Activated CD8-positive, alpha-beta memory T cell treated with anti-CD3 and anti-CD28 coated beads, Interleukin-2, amount 10 ng/mL, durations not matched to agents 7 days and 5 days (primary cell): ENCODE results near the gene USH1C. TPM values are rescaled to one million over a fixed set of nuclear protein-coding genes. Genes with fewer than 3 reads are reported as not detected.

ENCODE experiments used
- ATAC-seq: fragments of 150-1000 bp; cut with Tn5 transposase; one replicate; pipeline ENCODE4 v1.10.0; 2021; ENCODE audit warnings: moderate library complexity
- CTCF ChIA-PET: fragments of 350-600 bp; sonication (Branson Sonifier 250); formaldehyde crosslinking; loops from one replicate; lab custom pipeline; 2021; ENCODE audit warnings: antibody characterized with exemption; lab: Charles Lee
- DNase-seq: peaks from one replicate; pipeline ENCODE4 v3.0.0-alpha.2; 2020
- H3K27ac Mint-ChIP-seq: one replicate; pipeline ENCODE4 v1.8.0; 2021; ENCODE audit warnings: mild to moderate bottlenecking, mixed read lengths
- H3K27me3 Mint-ChIP-seq: one replicate; pipeline ENCODE4 v1.8.0; 2021; ENCODE audit warnings: mixed read lengths
- H3K36me3 Mint-ChIP-seq: one replicate; pipeline ENCODE4 v1.8.0; 2021; ENCODE audit warnings: mild to moderate bottlenecking, mixed read lengths
- H3K4me1 Mint-ChIP-seq: one replicate; pipeline ENCODE4 v1.8.0; 2021; ENCODE audit warnings: mixed read lengths
- H3K4me3 Mint-ChIP-seq: one replicate; pipeline ENCODE4 v1.8.0; 2021; ENCODE audit warnings: mild to moderate bottlenecking, moderate library complexity, mixed read lengths
- H3K9me3 Mint-ChIP-seq: one replicate; pipeline ENCODE4 v1.8.0; 2022; ENCODE audit warnings: low read depth, mixed read lengths
- total RNA-seq, 2 experiments: library from RNA; stranded (reverse); gene quantifications; one replicate each; pipeline ENCODE4 v1.2.3, GENCODE V29; 2021

The USH1C gene
- total RNA-seq, 2 experiments from 2014 or later = not detected

- no peaks in the 10 kb centered on the region for H3K9me3 Mint-ChIP-seq
- H3K4me1 Mint-ChIP-seq = no peaks in the 10 kb centered on the region
- ATAC-seq (no peak), DNase-seq (no peak)
- no peak overlapping the region for H3K4me3 Mint-ChIP-seq
- H3K36me3 Mint-ChIP-seq = no peaks in the 10 kb centered on the region
- H3K27me3 Mint-ChIP-seq = peaks cover under 1% of the 10 kb centered on the region
- CTCF ChIA-PET = interaction anchor here (2.3 kb wide), 1 partner anchor 140 kb away, joined by 9 read pairs; no protein-coding TSS in a partner anchor
- no peak overlapping the region for H3K27ac Mint-ChIP-seq
These were observed 20.0 kb downstream of the USH1C start for GRCh38 chr11:17524221-17524620.

- CTCF ChIA-PET = interaction anchor here (2.3 kb wide), 1 partner anchor 139 kb away, joined by 9 read pairs; no protein-coding TSS in a partner anchor
- ATAC-seq (no peak), DNase-seq (no peak)
- H3K4me3 Mint-ChIP-seq = no peak overlapping the region
- no peaks in the 10 kb centered on the region for H3K4me1 Mint-ChIP-seq
- no peaks in the 10 kb centered on the region for H3K9me3 Mint-ChIP-seq
- no peaks in the 10 kb centered on the region for H3K36me3 Mint-ChIP-seq
- H3K27me3 Mint-ChIP-seq = no peaks in the 10 kb centered on the region
- H3K27ac Mint-ChIP-seq = no peak overlapping the region
These were observed 21.6 kb downstream of the USH1C start for GRCh38 chr11:17522655-17523054.

- H3K4me1 Mint-ChIP-seq = no peaks in the 10 kb centered on the region
- no peak overlapping the region for H3K27ac Mint-ChIP-seq
- CTCF ChIA-PET = no interaction called here
- H3K4me3 Mint-ChIP-seq = no peak overlapping the region
- DNase-seq (no peak), ATAC-seq (no peak)
- H3K27me3 Mint-ChIP-seq = no peaks in the 10 kb centered on the region
- H3K36me3 Mint-ChIP-seq = no peaks in the 10 kb centered on the region
- H3K9me3 Mint-ChIP-seq = no peaks in the 10 kb centered on the region
These were observed 22.9 kb downstream of the USH1C start for GRCh38 chr11:17521106-17521900.

GRCh38 chr11:17519061-17519885, 24.9 kb downstream of the USH1C start:
- Mint-ChIP-seq H3K36me3 (no peaks in the 10 kb centered on the region), H3K4me3 (no peak overlapping the region), H3K27me3 (no peaks in the 10 kb centered on the region), H3K9me3 (no peaks in the 10 kb centered on the region), H3K4me1 (no peaks in the 10 kb centered on the region), H3K27ac (no peak overlapping the region)
- DNase-seq (no peak), ATAC-seq (no peak)
- CTCF ChIA-PET = interaction anchor here (1.7 to 2.6 kb wide), 3 partner anchors 9 to 136 kb away, joined by 5 to 10 read pairs (median 9); no protein-coding TSS in a partner anchor

- no peaks in the 10 kb centered on the region for H3K9me3 Mint-ChIP-seq
- peaks cover 4% of the 10 kb centered on the region for H3K27me3 Mint-ChIP-seq
- H3K4me1 Mint-ChIP-seq = no peaks in the 10 kb centered on the region
- H3K4me3 Mint-ChIP-seq = no peak overlapping the region
- no peaks in the 10 kb centered on the region for H3K36me3 Mint-ChIP-seq
- DNase-seq (no peak), ATAC-seq (no peak)
- no peak overlapping the region for H3K27ac Mint-ChIP-seq
- CTCF ChIA-PET = interaction anchor here (1.2 to 2.6 kb wide), 2 partner anchors 10 to 135 kb away, joined by 5 to 9 read pairs; no protein-coding TSS in a partner anchor
These were observed 25.9 kb downstream of the USH1C start for GRCh38 chr11:17518366-17518765.

- Mint-ChIP-seq H3K9me3 (no peaks in the 10 kb centered on the region), H3K27ac (no peak overlapping the region), H3K4me3 (no peak overlapping the region), H3K27me3 (peaks cover 5% of the 10 kb centered on the region), H3K4me1 (no peaks in the 10 kb centered on the region), H3K36me3 (no peaks in the 10 kb centered on the region)
- ATAC-seq (no peak), DNase-seq (no peak)
- CTCF ChIA-PET = interaction anchor here (1.2 kb wide), 1 partner anchor 11 kb away, joined by 5 read pairs; no protein-coding TSS in a partner anchor
These were observed 27.0 kb downstream of the USH1C start for GRCh38 chr11:17517186-17517585.

- no peak for DNase-seq
- no peak overlapping the region for H3K27ac Mint-ChIP-seq
These were observed 27.6 kb downstream of the USH1C start for GRCh38 chr11:17516551-17517150.

GRCh38 chr11:17515443-17516176, 28.6 kb downstream of the USH1C start:
- H3K4me1 Mint-ChIP-seq = no peaks in the 10 kb centered on the region
- DNase-seq (no peak), ATAC-seq (no peak)
- H3K9me3 Mint-ChIP-seq = no peaks in the 10 kb centered on the region
- no peaks in the 10 kb centered on the region for H3K36me3 Mint-ChIP-seq
- no peak overlapping the region for H3K27ac Mint-ChIP-seq
- no peak overlapping the region for H3K4me3 Mint-ChIP-seq
- H3K27me3 Mint-ChIP-seq = peaks cover 9% of the 10 kb centered on the region
- CTCF ChIA-PET = interaction anchor here (1.1 to 2.2 kb wide), 2 partner anchors 13 kb away, joined by 3 to 7 read pairs; no protein-coding TSS in a partner anchor

More at GRCh38 chr11:17516551-17517150, 27.6 kb downstream of the USH1C start:
- Mint-ChIP-seq H3K27me3 (peaks cover 7% of the 10 kb centered on the region), H3K4me3 (no peak overlapping the region), H3K9me3 (no peaks in the 10 kb centered on the region), H3K4me1 (no peaks in the 10 kb centered on the region), H3K36me3 (no peaks in the 10 kb centered on the region)
- CTCF ChIA-PET = interaction anchor here (1.1 kb wide), 1 partner anchor 14 kb away, joined by 3 read pairs; no protein-coding TSS in a partner anchor
- no peak for ATAC-seq

GRCh38 chr11:17514476-17514875, 29.7 kb downstream of the USH1C start:
- H3K27me3 Mint-ChIP-seq = peaks cover 12% of the 10 kb centered on the region
- H3K9me3 Mint-ChIP-seq = no peaks in the 10 kb centered on the region
- ATAC-seq (no peak), DNase-seq (no peak)
- H3K4me3 Mint-ChIP-seq = no peak overlapping the region
- no peak overlapping the region for H3K27ac Mint-ChIP-seq
- CTCF ChIA-PET = interaction anchor here (2.2 kb wide), 1 partner anchor 14 kb away, joined by 7 read pairs; no protein-coding TSS in a partner anchor
- no peaks in the 10 kb centered on the region for H3K4me1 Mint-ChIP-seq
- H3K36me3 Mint-ChIP-seq = no peaks in the 10 kb centered on the region

GRCh38 chr11:17513853-17514252, 30.4 kb downstream of the USH1C start:
- ATAC-seq (no peak), DNase-seq (no peak)
- no peak overlapping the region for H3K27ac Mint-ChIP-seq

GRCh38 chr11:17512101-17512500, 32.1 kb downstream of the USH1C start:
- no peak for DNase-seq
- H3K27me3 Mint-ChIP-seq = peaks cover 20% of the 10 kb centered on the region
- ATAC-seq = no peak
- no peaks in the 10 kb centered on the region for H3K4me1 Mint-ChIP-seq
- H3K36me3 Mint-ChIP-seq = no peaks in the 10 kb centered on the region
- H3K4me3 Mint-ChIP-seq = no peak overlapping the region
- no peaks in the 10 kb centered on the region for H3K9me3 Mint-ChIP-seq
- CTCF ChIA-PET = no interaction called here
- H3K27ac Mint-ChIP-seq = no peak overlapping the region

More at GRCh38 chr11:17513853-17514252, 30.4 kb downstream of the USH1C start:
- CTCF ChIA-PET = interaction anchor here (2.2 kb wide), 1 partner anchor 14 kb away, joined by 7 read pairs; no protein-coding TSS in a partner anchor
- no peak overlapping the region for H3K4me3 Mint-ChIP-seq
- peaks cover 16% of the 10 kb centered on the region for H3K27me3 Mint-ChIP-seq
- no peaks in the 10 kb centered on the region for H3K36me3 Mint-ChIP-seq
- no peaks in the 10 kb centered on the region for H3K4me1 Mint-ChIP-seq
- no peaks in the 10 kb centered on the region for H3K9me3 Mint-ChIP-seq

- H3K27ac Mint-ChIP-seq = no peak overlapping the region
- H3K36me3 Mint-ChIP-seq = no peaks in the 10 kb centered on the region
- no peaks in the 10 kb centered on the region for H3K4me1 Mint-ChIP-seq
- CTCF ChIA-PET = no interaction called here
- ATAC-seq (no peak), DNase-seq (no peak)
- H3K4me3 Mint-ChIP-seq = no peak overlapping the region
- H3K9me3 Mint-ChIP-seq = no peaks in the 10 kb centered on the region
- peaks cover 20% of the 10 kb centered on the region for H3K27me3 Mint-ChIP-seq
These were observed 32.6 kb downstream of the USH1C start for GRCh38 chr11:17511571-17511970.
